Measurements from ENCODE around the gene MYO16.

MYO16 gene

DNA sequence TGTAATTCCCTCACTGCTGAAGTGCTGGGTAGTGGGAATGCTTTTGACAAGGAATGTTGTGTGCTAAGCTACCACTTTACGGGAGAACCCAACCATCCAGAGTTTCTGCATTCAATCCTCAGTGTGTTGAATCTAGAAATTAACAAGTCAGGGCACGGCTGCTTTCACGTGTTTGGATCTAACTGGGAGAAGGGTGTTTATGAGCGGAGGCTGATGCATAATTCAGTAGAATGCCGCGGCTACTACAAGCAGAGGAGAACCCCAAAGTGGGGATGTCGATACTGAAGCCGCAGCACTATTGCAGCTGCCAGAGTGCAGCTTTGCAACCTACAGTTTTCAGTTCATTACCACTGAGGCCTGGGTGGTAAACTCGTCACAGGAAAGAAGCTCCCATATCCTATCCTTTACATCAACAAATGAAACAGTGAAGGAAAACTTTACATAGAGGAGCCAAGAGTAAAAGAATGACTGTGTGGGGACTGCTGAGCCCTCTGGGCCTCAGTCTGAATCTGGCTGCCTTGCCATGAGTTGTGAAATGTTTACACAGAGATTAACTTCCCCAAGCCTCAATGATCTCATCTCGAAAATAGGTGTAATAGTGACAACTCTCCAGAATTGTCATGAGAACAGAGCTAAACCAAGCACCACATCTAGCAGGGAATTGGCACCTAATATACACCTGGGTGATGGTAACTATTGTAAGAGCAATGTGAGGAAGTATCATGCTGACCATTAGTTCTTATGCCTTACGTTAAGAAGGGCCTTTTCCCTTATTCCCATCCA is 531.7 kb downstream of the MYO16 start:
- H3K27ac ChIP-seq (ENCODE audit: low read length, poor library complexity, severe bottlenecking) = no peak overlapping the region
- peak; percentile 40 for DNase-seq
- H3K36me3 ChIP-seq (ENCODE audit: control insufficient read depth in 1 of 2, insufficient read depth in 2 of 2, low read depth in 1 of 2, low read length in 2 of 2) = no peaks in the 10 kb centered on the region
- H3K4me2 ChIP-seq (ENCODE audit: low read length, poor library complexity, severe bottlenecking) = no peak overlapping the region
- no peak overlapping the region for H4K91ac ChIP-seq (ENCODE audit: low read length)
- no peak overlapping the region for H4K8ac ChIP-seq (ENCODE audit: low read length)
- H3K27me3 ChIP-seq (ENCODE audit: control insufficient read depth in 1 of 2, insufficient read depth in 1 of 2, low read length in 2 of 2) = no peaks in the 10 kb centered on the region
- H3K4me1 ChIP-seq (ENCODE audit: control insufficient read depth, insufficient read depth, low read depth, low read length) = peaks cover 14% of the 10 kb centered on the region
- H2BK15ac ChIP-seq (ENCODE audit: low read depth, poor library complexity, severe bottlenecking) = no peak overlapping the region
- WGBS = 91% methylated on average over 9 of the region's 11 CpGs
- H2BK12ac ChIP-seq (ENCODE audit: low read length in 2 of 2) = no peak overlapping the region
- no peak overlapping the region for H3K23ac ChIP-seq (ENCODE audit: low read length in 2 of 2)
- no peak overlapping the region for H3K18ac ChIP-seq (ENCODE audit: low read depth in 1 of 2, low read length in 2 of 2)
- H3K9ac ChIP-seq (ENCODE audit: low read length) = no peak overlapping the region
- H3K4me3 ChIP-seq (ENCODE audit: insufficient read depth in 1 of 2, low read depth in 1 of 2, low read length in 2 of 2) = no peak overlapping the region
- H3K79me1 ChIP-seq (replicated peaks; ENCODE audit: low read length, poor library complexity, severe bottlenecking) = no peaks in the 10 kb centered on the region
- H2BK5ac ChIP-seq (ENCODE audit: low read depth, low read length, poor library complexity, severe bottlenecking) = no peak overlapping the region
- no peak overlapping the region for H3K4ac ChIP-seq (ENCODE audit: low read depth in 1 of 2, low read length in 2 of 2)
- H2BK120ac ChIP-seq (ENCODE audit: low read depth, low read length) = no peak overlapping the region
- no peak overlapping the region for H3K14ac ChIP-seq (ENCODE audit: low read length in 2 of 2)
- no peak overlapping the region for H2AK5ac ChIP-seq (ENCODE audit: low read length, severe bottlenecking)
- no peak overlapping the region for H2AFZ ChIP-seq (ENCODE audit: low read depth, low read length)
- no peaks in the 10 kb centered on the region for H3K9me3 ChIP-seq (ENCODE audit: control insufficient read depth, low read length)

DNA sequence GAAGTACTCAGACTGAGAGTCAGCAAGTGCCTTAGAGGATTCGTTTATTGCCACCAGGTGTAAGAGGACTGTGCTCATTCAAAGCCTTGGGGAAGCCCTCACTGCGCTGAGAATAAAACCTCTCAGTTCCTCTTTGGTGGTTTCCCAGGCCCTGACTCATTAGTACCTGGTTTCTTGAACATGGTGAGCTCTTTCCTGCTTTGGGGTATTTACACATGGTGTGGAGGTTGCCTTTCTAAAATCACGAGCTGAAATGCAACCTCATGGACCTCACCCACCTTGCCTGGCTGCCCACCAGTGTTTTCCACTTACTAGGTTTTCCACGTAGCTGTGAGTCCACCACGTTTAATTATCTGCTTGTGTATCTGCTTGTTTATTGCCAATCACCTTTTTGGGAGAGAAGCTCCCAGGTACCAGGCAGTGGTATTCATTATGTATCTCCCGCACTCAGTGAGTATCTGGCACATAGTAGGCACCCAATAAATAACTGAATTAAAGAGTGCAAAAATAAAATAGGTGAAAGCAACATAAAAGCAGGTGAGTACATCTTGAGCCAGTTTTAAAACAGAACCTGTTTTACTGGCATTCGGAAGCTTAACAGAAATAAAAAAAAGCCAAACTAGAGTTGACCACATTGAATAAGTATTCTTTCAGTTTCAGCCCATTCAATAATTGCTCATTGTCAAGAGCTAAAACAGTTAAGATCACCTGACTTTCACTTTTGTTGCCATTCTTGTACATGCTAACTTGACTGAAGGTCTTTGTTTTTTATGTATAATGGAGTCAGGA is 533.0 kb downstream of the MYO16 start:
- Histone ChIP-seq H4K8ac (ENCODE audit: low read length) (no peak overlapping the region), H3K23ac (ENCODE audit: low read length in 2 of 2) (no peak overlapping the region), H3K9ac (ENCODE audit: low read length) (no peak overlapping the region), H2BK5ac (ENCODE audit: low read depth, low read length, poor library complexity, severe bottlenecking) (no peak overlapping the region), H3K4me1 (ENCODE audit: control insufficient read depth, insufficient read depth, low read depth, low read length) (peaks cover 5% of the 10 kb centered on the region), H3K27me3 (ENCODE audit: control insufficient read depth in 1 of 2, insufficient read depth in 1 of 2, low read length in 2 of 2) (no peaks in the 10 kb centered on the region), H3K4me2 (ENCODE audit: low read length, poor library complexity, severe bottlenecking) (no peak overlapping the region), H2AFZ (ENCODE audit: low read depth, low read length) (no peak overlapping the region), H3K18ac (ENCODE audit: low read depth in 1 of 2, low read length in 2 of 2) (no peak overlapping the region), H3K4ac (ENCODE audit: low read depth in 1 of 2, low read length in 2 of 2) (no peak overlapping the region), H2BK12ac (ENCODE audit: low read length in 2 of 2) (no peak overlapping the region), H2BK15ac (ENCODE audit: low read depth, poor library complexity, severe bottlenecking) (no peak overlapping the region), H2BK120ac (ENCODE audit: low read depth, low read length) (no peak overlapping the region), H3K4me3 (ENCODE audit: insufficient read depth in 1 of 2, low read depth in 1 of 2, low read length in 2 of 2) (no peak overlapping the region), H3K9me3 (ENCODE audit: control insufficient read depth, low read length) (no peaks in the 10 kb centered on the region), H3K36me3 (ENCODE audit: control insufficient read depth in 1 of 2, insufficient read depth in 2 of 2, low read depth in 1 of 2, low read length in 2 of 2) (no peaks in the 10 kb centered on the region), H4K91ac (ENCODE audit: low read length) (no peak overlapping the region), H2AK5ac (ENCODE audit: low read length, severe bottlenecking) (no peak overlapping the region), H3K79me1 (replicated peaks; ENCODE audit: low read length, poor library complexity, severe bottlenecking) (no peaks in the 10 kb centered on the region), H3K27ac (ENCODE audit: low read length, poor library complexity, severe bottlenecking) (no peak overlapping the region), H3K14ac (ENCODE audit: low read length in 2 of 2) (no peak overlapping the region)
- WGBS = 91% methylated on average over 6 of the region's 7 CpGs
- DNase-seq = no peak

DNA sequence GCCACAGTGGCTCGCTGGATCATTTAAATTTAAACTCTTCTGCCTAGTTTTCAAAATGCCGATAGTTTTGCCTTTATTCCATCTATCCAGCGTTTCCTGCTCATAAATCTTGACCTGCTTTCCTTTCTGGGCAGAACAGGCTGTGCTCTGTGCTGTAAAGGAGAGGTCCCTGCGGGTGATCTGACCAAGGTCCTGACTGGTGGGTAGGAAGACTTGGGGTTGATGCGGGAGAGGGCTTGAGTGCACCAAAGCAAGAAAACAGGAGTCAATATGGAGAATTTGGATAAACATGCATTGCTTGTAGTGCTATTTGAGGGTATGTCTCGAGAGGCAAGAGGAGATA is 533.6 kb downstream of the MYO16 start:
- Histone ChIP-seq H3K79me1 (replicated peaks; ENCODE audit: low read length, poor library complexity, severe bottlenecking) (no peaks in the 10 kb centered on the region), H3K4me2 (ENCODE audit: low read length, poor library complexity, severe bottlenecking) (no peak overlapping the region), H2AFZ (ENCODE audit: low read depth, low read length) (no peak overlapping the region), H3K27me3 (ENCODE audit: control insufficient read depth in 1 of 2, insufficient read depth in 1 of 2, low read length in 2 of 2) (no peaks in the 10 kb centered on the region), H3K18ac (ENCODE audit: low read depth in 1 of 2, low read length in 2 of 2) (no peak overlapping the region), H2BK12ac (ENCODE audit: low read length in 2 of 2) (no peak overlapping the region), H2BK120ac (ENCODE audit: low read depth, low read length) (no peak overlapping the region), H2BK15ac (ENCODE audit: low read depth, poor library complexity, severe bottlenecking) (no peak overlapping the region), H3K4me1 (ENCODE audit: control insufficient read depth, insufficient read depth, low read depth, low read length) (peaks cover 3% of the 10 kb centered on the region), H3K9me3 (ENCODE audit: control insufficient read depth, low read length) (no peaks in the 10 kb centered on the region), H3K36me3 (ENCODE audit: control insufficient read depth in 1 of 2, insufficient read depth in 2 of 2, low read depth in 1 of 2, low read length in 2 of 2) (no peaks in the 10 kb centered on the region), H3K4me3 (ENCODE audit: insufficient read depth in 1 of 2, low read depth in 1 of 2, low read length in 2 of 2) (no peak overlapping the region), H4K91ac (ENCODE audit: low read length) (no peak overlapping the region), H3K9ac (ENCODE audit: low read length) (no peak overlapping the region), H3K14ac (ENCODE audit: low read length in 2 of 2) (no peak overlapping the region), H2AK5ac (ENCODE audit: low read length, severe bottlenecking) (no peak overlapping the region), H4K8ac (ENCODE audit: low read length) (no peak overlapping the region), H3K4ac (ENCODE audit: low read depth in 1 of 2, low read length in 2 of 2) (no peak overlapping the region), H3K27ac (ENCODE audit: low read length, poor library complexity, severe bottlenecking) (no peak overlapping the region), H2BK5ac (ENCODE audit: low read depth, low read length, poor library complexity, severe bottlenecking) (no peak overlapping the region), H3K23ac (ENCODE audit: low read length in 2 of 2) (no peak overlapping the region)
- 81% methylated on average over 5 of the region's 6 CpGs for WGBS
- no peak for DNase-seq

DNA sequence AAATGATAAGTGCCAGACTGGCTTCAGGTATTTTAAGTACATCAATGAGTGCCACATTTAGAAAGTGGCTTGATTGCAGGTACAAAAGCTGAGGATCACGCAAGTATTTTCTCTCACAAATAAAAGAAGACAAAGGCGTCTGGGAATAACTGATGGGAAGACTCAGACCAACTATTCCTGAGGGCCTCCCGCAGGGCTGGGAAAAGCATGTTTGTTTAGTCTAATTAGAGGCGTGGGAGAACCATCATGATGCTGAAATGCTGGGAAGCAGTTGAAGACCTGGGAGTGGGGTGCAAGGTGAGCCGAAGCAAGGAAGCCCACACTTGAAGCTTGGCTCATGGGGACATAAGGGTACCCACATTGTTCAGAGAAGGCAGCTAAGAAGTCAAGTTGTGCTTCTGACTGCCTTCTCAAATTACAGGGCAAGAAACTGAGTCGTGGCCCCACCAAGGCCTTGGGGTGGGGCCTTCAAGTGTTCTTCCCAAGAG is 536.0 kb downstream of the MYO16 start:
- Histone ChIP-seq H2BK15ac (ENCODE audit: low read depth, poor library complexity, severe bottlenecking) (no peak overlapping the region), H3K27me3 (ENCODE audit: control insufficient read depth in 1 of 2, insufficient read depth in 1 of 2, low read length in 2 of 2) (no peaks in the 10 kb centered on the region), H2BK5ac (ENCODE audit: low read depth, low read length, poor library complexity, severe bottlenecking) (no peak overlapping the region), H3K36me3 (ENCODE audit: control insufficient read depth in 1 of 2, insufficient read depth in 2 of 2, low read depth in 1 of 2, low read length in 2 of 2) (no peaks in the 10 kb centered on the region), H2AK5ac (ENCODE audit: low read length, severe bottlenecking) (no peak overlapping the region), H3K23ac (ENCODE audit: low read length in 2 of 2) (no peak overlapping the region), H3K9me3 (ENCODE audit: control insufficient read depth, low read length) (no peaks in the 10 kb centered on the region), H2BK12ac (ENCODE audit: low read length in 2 of 2) (no peak overlapping the region), H3K9ac (ENCODE audit: low read length) (no peak overlapping the region), H3K79me1 (replicated peaks; ENCODE audit: low read length, poor library complexity, severe bottlenecking) (no peaks in the 10 kb centered on the region), H2BK120ac (ENCODE audit: low read depth, low read length) (no peak overlapping the region), H2AFZ (ENCODE audit: low read depth, low read length) (no peak overlapping the region), H3K4me3 (ENCODE audit: insufficient read depth in 1 of 2, low read depth in 1 of 2, low read length in 2 of 2) (no peak overlapping the region), H3K27ac (ENCODE audit: low read length, poor library complexity, severe bottlenecking) (no peak overlapping the region), H3K4ac (ENCODE audit: low read depth in 1 of 2, low read length in 2 of 2) (no peak overlapping the region), H3K4me2 (ENCODE audit: low read length, poor library complexity, severe bottlenecking) (no peak overlapping the region), H4K91ac (ENCODE audit: low read length) (no peak overlapping the region), H3K14ac (ENCODE audit: low read length in 2 of 2) (no peak overlapping the region), H4K8ac (ENCODE audit: low read length) (no peak overlapping the region), H3K18ac (ENCODE audit: low read depth in 1 of 2, low read length in 2 of 2) (no peak overlapping the region), H3K4me1 (ENCODE audit: control insufficient read depth, insufficient read depth, low read depth, low read length) (no peaks in the 10 kb centered on the region)
- DNase-seq = no peak
- WGBS = 75% methylated on average over 6 of the region's 6 CpGs
